DMS79 (cell line): ENCODE data around the gene ASTN2.

Experiments used
- DNase-seq: peaks from one replicate; lab custom pipeline; 2025; lab: John Stamatoyannopoulos, UW

ASTN2 gene

GRCh38 chr9:116524778-116525470 lies 889.9 kb downstream of the ASTN2 start:
- no peak for DNase-seq

- no peak for DNase-seq
Measured at GRCh38 chr9:116520218-116520617, 894.6 kb downstream of the ASTN2 start.

GRCh38 chr9:116516456-116516855 lies 898.4 kb downstream of the ASTN2 start:
- no peak for DNase-seq

GRCh38 chr9:116515541-116515940 lies 899.3 kb downstream of the ASTN2 start:
- DNase-seq: no peak

GRCh38 chr9:116506685-116507084 lies 908.2 kb downstream of the ASTN2 start:
- no peak for DNase-seq

- no peak for DNase-seq
Measured at GRCh38 chr9:116504893-116505480, 909.9 kb downstream of the ASTN2 start.

- no peak for DNase-seq
Measured at GRCh38 chr9:116504081-116504480, 910.8 kb downstream of the ASTN2 start.

GRCh38 chr9:116502746-116503145 lies 912.1 kb downstream of the ASTN2 start:
- DNase-seq: no peak

GRCh38 chr9:116501871-116502270 lies 913.0 kb downstream of the ASTN2 start:
- no peak for DNase-seq

- no peak for DNase-seq
Measured at GRCh38 chr9:116499986-116500871, 914.6 kb downstream of the ASTN2 start.

GRCh38 chr9:116499434-116499833 lies 915.4 kb downstream of the ASTN2 start:
- DNase-seq: no peak

- DNase-seq: no peak
Measured at GRCh38 chr9:116497095-116497890, 917.6 kb downstream of the ASTN2 start.

GRCh38 chr9:116496167-116496566 lies 918.7 kb downstream of the ASTN2 start:
- no peak for DNase-seq

- DNase-seq: no peak
Measured at GRCh38 chr9:116495725-116496124, 919.1 kb downstream of the ASTN2 start.

- DNase-seq: no peak
Measured at GRCh38 chr9:116494815-116495634, 919.8 kb downstream of the ASTN2 start.

- no peak for DNase-seq
Measured at GRCh38 chr9:116493183-116493860, 921.5 kb downstream of the ASTN2 start.

- DNase-seq: no peak
Measured at GRCh38 chr9:116491659-116492058, 923.2 kb downstream of the ASTN2 start.

GRCh38 chr9:116491219-116491618 lies 923.6 kb downstream of the ASTN2 start:
- DNase-seq: no peak

GRCh38 chr9:116490321-116490720 lies 924.5 kb downstream of the ASTN2 start:
- DNase-seq: no peak

- DNase-seq: no peak
Measured at GRCh38 chr9:116488373-116488772, 926.5 kb downstream of the ASTN2 start.
